Aorta (tissue), 5 donors: ENCODE results near the gene HPCAL1. TPM values are rescaled to one million over a fixed set of nuclear protein-coding genes. Genes with fewer than 3 reads are reported as not detected.
"Not testable (repeated sequence)": the region's sequence is repeated elsewhere in the genome, so short reads cannot be mapped to it uniquely, and the experiment has no call there.

Experiments
- ATAC-seq: fragments of 200-7000 bp; cut with Tn5 transposase; one replicate; pipeline ENCODE4 v1.9.1; 2022; ENCODE audit warnings: moderate library complexity; ENCODE audit not compliant: low FRiP score
- DNase-seq, 2 donors: peaks; one replicate each; pipeline ENCODE4 v3.0.0-alpha.2; 2020
- H3K27ac ChIP-seq, 2 donors: one replicate each; pipeline ENCODE4 v1.5.1; 2013; ENCODE audit warnings: low read length in 2 of 2, mild to moderate bottlenecking in 2 of 2, moderate library complexity in 2 of 2, control low read depth in 1 of 2, inconsistent platforms in 1 of 2, low read depth in 1 of 2
- H3K27me3 ChIP-seq, 2 donors: one replicate each; pipeline ENCODE4 v1.6.1; 2013; ENCODE audit warnings: control low read depth in 1 of 2, low read length in 1 of 2, mild to moderate bottlenecking in 1 of 2, moderate library complexity in 1 of 2; ENCODE audit not compliant: insufficient read depth in 2 of 2, control insufficient read depth in 1 of 2
- H3K36me3 ChIP-seq, 2 donors: one replicate each; pipeline ENCODE4 v1.6.1; 2013; ENCODE audit warnings: control low read depth in 1 of 2, low read length in 1 of 2, mild to moderate bottlenecking in 1 of 2; ENCODE audit not compliant: insufficient read depth in 2 of 2, control insufficient read depth in 1 of 2
- H3K4me1 ChIP-seq, 2 donors: one replicate each; pipeline ENCODE4 v1.6.1; 2013; ENCODE audit warnings: low read length in 2 of 2, control low read depth in 1 of 2, mild to moderate bottlenecking in 1 of 2, moderate library complexity in 1 of 2; ENCODE audit not compliant: insufficient read depth in 2 of 2, control insufficient read depth in 1 of 2
- H3K4me3 ChIP-seq, 2 donors: one replicate each; pipeline ENCODE4 v1.5.1; 2013; ENCODE audit warnings: low read length in 2 of 2, control low read depth in 1 of 2, mild to moderate bottlenecking in 1 of 2
- H3K9me3 ChIP-seq: one replicate; pipeline ENCODE4 v1.6.1; 2013; ENCODE audit warnings: mild to moderate bottlenecking, low read length; ENCODE audit not compliant: control insufficient read depth
- WGBS, 2 donors: extraction: QIAGEN DNeasy Blood & Tissue Kit; methylation state at CpG; one replicate each; pipeline ENCODE4 v1.1.7; 2013; 5-methylcytosine and 5-hydroxymethylcytosine counted together
- intact Hi-C, 2 donors: fragments of 100-400 bp; cut with DNase I; formaldehyde crosslinking; loops; one replicate each; pipeline versions ENCODE4 v1.14.2 to v1.15.0; 2022
- polyA plus RNA-seq, 2 donors: library from polyadenylated mRNA; stranded (reverse); fragments of 200-250 nt; gene quantifications; one replicate each; pipeline ENCODE4 v1.2.3, GENCODE V29; 2013
- total RNA-seq, 2 donors: library from RNA; stranded (reverse); fragmentation: NEBNext Ultra II Directional; extraction: Animal tissue kit (Norgen Biotek cat#: 25700); gene quantifications; one replicate each; pipeline ENCODE4 v1.2.1, GENCODE V29; 2021
- donor health status: healthy with polysubstance abuse.
- donor health status: Bipolar disorder and iron deficiency.
- donor health status: DM: no; HTN: no; CAD: no.
- donor health status: DM: no; HTN: no; CAD: no.
- donor health status: DM: yes; HTN: yes; CAD: no.

The HPCAL1 gene
- total and polyA plus RNA-seq, 4 donors: 21.4 to 39.9 (median 25.3) TPM

GRCh38 chr2:10286216-10287037, 16.3 kb upstream of the HPCAL1 start:
- H3K27ac ChIP-seq: peak overlapping the region in 1 of 2 donors; percentile 92
- no peaks in the 10 kb centered on the region for H3K36me3 ChIP-seq
- H3K9me3 ChIP-seq: no peaks in the 10 kb centered on the region
- H3K4me1 ChIP-seq: no peaks in the 10 kb centered on the region
- no peak overlapping the region for H3K4me3 ChIP-seq
- ATAC-seq (peak; percentile 40), DNase-seq (peak in 1 of 2 donors; percentile 72)
- no peaks in the 10 kb centered on the region for H3K27me3 ChIP-seq
- WGBS, 2 donors: 65 to 72% methylated on average over 27 of the region's 27 CpGs
- intact Hi-C loops: loop anchor here in 1 of 2 donors (10.0 kb wide), 1 partner anchor 162 kb away; the partner anchor contains the start of gene RRM2

- Histone ChIP-seq H3K27ac (no peak overlapping the region), H3K4me3 (no peak overlapping the region), H3K4me1 (no peaks in the 10 kb centered on the region), H3K27me3 (no peaks in the 10 kb centered on the region), H3K9me3 (no peaks in the 10 kb centered on the region), H3K36me3 (no peaks in the 10 kb centered on the region)
- WGBS, 2 donors: 94 to 95% methylated on average over 7 of the region's 7 CpGs
- DNase-seq: peak in 1 of 2 donors; percentile 32
- intact Hi-C loops: loop anchor here in 1 of 2 donors (10.0 kb wide), 1 partner anchor 163 kb away; the partner anchor contains the start of gene RRM2
- no peak for ATAC-seq
Observed at GRCh38 chr2:10287761-10288160, 14.9 kb upstream of the HPCAL1 start.

GRCh38 chr2:10288606-10289005, 14.1 kb upstream of the HPCAL1 start:
- no peak for ATAC-seq
- intact Hi-C loops: loop anchor here in 1 of 2 donors (10.0 kb wide), 1 partner anchor 164 kb away; the partner anchor contains the start of gene RRM2
- H3K4me3 ChIP-seq: no peak overlapping the region

GRCh38 chr2:10289352-10289751, 13.4 kb upstream of the HPCAL1 start:
- Histone ChIP-seq H3K27me3 (no peaks in the 10 kb centered on the region), H3K36me3 (no peaks in the 10 kb centered on the region), H3K9me3 (no peaks in the 10 kb centered on the region), H3K4me3 (no peak overlapping the region), H3K27ac (no peak overlapping the region), H3K4me1 (no peaks in the 10 kb centered on the region)
- intact Hi-C loops: loop anchor here in 1 of 2 donors (10.0 kb wide), 1 partner anchor 165 kb away; the partner anchor contains the start of gene RRM2
- DNase-seq: no peak
- ATAC-seq: no peak
- WGBS, 2 donors: 93 to 95% methylated on average over 6 of the region's 6 CpGs

More at GRCh38 chr2:10288606-10289005, 14.1 kb upstream of the HPCAL1 start:
- no peaks in the 10 kb centered on the region for H3K4me1 ChIP-seq
- no peaks in the 10 kb centered on the region for H3K27me3 ChIP-seq
- H3K36me3 ChIP-seq: no peaks in the 10 kb centered on the region
- H3K9me3 ChIP-seq: no peaks in the 10 kb centered on the region
- DNase-seq: peak in 1 of 2 donors; percentile 7
- WGBS, 2 donors: 93 to 96% methylated on average over 6 of the region's 6 CpGs
- no peak overlapping the region for H3K27ac ChIP-seq

GRCh38 chr2:10289891-10290290, 12.8 kb upstream of the HPCAL1 start:
- H3K27me3 ChIP-seq: no peaks in the 10 kb centered on the region
- H3K27ac ChIP-seq: no peak overlapping the region
- H3K4me1 ChIP-seq: no peaks in the 10 kb centered on the region
- WGBS, 2 donors: 89 to 93% methylated on average over 11 of the region's 11 CpGs
- no peaks in the 10 kb centered on the region for H3K36me3 ChIP-seq
- DNase-seq (peak in 1 of 2 donors; percentile 55), ATAC-seq (no peak)
- no peaks in the 10 kb centered on the region for H3K9me3 ChIP-seq
- no peak overlapping the region for H3K4me3 ChIP-seq
- intact Hi-C loops: loop anchor here in 1 of 2 donors (10.0 kb wide), 1 partner anchor 165 kb away; the partner anchor contains the start of gene RRM2

- DNase-seq, H3K4me1 ChIP-seq, H3K9me3 ChIP-seq, H3K36me3 ChIP-seq, ATAC-seq, H3K27me3 ChIP-seq, intact Hi-C loops, H3K27ac ChIP-seq, H3K4me3 ChIP-seq: not testable (repeated sequence)
- WGBS, 2 donors: 71 to 85% methylated on average over 14 to 20 of the region's 20 CpGs
Observed at GRCh38 chr2:10291376-10291775, 11.3 kb upstream of the HPCAL1 start.

GRCh38 chr2:10292033-10292432, 10.7 kb upstream of the HPCAL1 start:
- 89 to 95% methylated on average over 4 of the region's 4 CpGs for WGBS, 2 donors
- no peaks in the 10 kb centered on the region for H3K4me1 ChIP-seq
- no peak for ATAC-seq

GRCh38 chr2:10293603-10294002, 9.1 kb upstream of the HPCAL1 start:
- no peak for DNase-seq
- Histone ChIP-seq H3K4me3 (no peak overlapping the region), H3K27ac (no peak overlapping the region), H3K36me3 (no peaks in the 10 kb centered on the region), H3K4me1 (no peaks in the 10 kb centered on the region), H3K9me3 (no peaks in the 10 kb centered on the region), H3K27me3 (no peaks in the 10 kb centered on the region)
- ATAC-seq: no peak
- intact Hi-C loops: no loop called here

More at GRCh38 chr2:10292033-10292432, 10.7 kb upstream of the HPCAL1 start:
- intact Hi-C loops: no loop called here
- Histone ChIP-seq H3K27ac (no peak overlapping the region), H3K36me3 (no peaks in the 10 kb centered on the region), H3K27me3 (no peaks in the 10 kb centered on the region), H3K4me3 (no peak overlapping the region), H3K9me3 (no peaks in the 10 kb centered on the region)
- peak in 1 of 2 donors; percentile 16 for DNase-seq

GRCh38 chr2:10294077-10294476, 8.6 kb upstream of the HPCAL1 start:
- WGBS, 2 donors: 96 to 97% methylated on average over 1 of the region's 1 CpG

More at GRCh38 chr2:10294077-10294476, 8.6 kb upstream of the HPCAL1 start:
- DNase-seq (no peak), ATAC-seq (no peak)
- Histone ChIP-seq H3K4me1 (no peaks in the 10 kb centered on the region), H3K27ac (no peak overlapping the region), H3K27me3 (no peaks in the 10 kb centered on the region), H3K36me3 (no peaks in the 10 kb centered on the region), H3K4me3 (no peak overlapping the region), H3K9me3 (no peaks in the 10 kb centered on the region)
- intact Hi-C loops: no loop called here
